Subcutaneous adipose tissue (tissue), 4 donors: ENCODE results near the gene LPCAT3. TPM values are rescaled to one million over a fixed set of nuclear protein-coding genes. Genes with fewer than 3 reads are reported as not detected.

Source experiments
- total RNA-seq, 4 donors: library from RNA; depleted of rRNA; stranded (reverse); fragments of >200 nt; gene quantifications; one replicate each; pipeline ENCODE4 v1.1.0, GENCODE V29; 2016
- TF ChIP-seq, protein P1 (sequence below): fragments of 450-650 bp; IDR thresholded peaks from one replicate; pipeline ENCODE4 v1.5.1; 2016; ENCODE audit warnings: low read depth, mild to moderate bottlenecking, control low read depth, antibody characterized with exemption, moderate library complexity

The LPCAT3 gene
- total RNA-seq, 4 donors from 2014 or later = 21.8 to 55.9 (median 27.1) TPM

DNA sequence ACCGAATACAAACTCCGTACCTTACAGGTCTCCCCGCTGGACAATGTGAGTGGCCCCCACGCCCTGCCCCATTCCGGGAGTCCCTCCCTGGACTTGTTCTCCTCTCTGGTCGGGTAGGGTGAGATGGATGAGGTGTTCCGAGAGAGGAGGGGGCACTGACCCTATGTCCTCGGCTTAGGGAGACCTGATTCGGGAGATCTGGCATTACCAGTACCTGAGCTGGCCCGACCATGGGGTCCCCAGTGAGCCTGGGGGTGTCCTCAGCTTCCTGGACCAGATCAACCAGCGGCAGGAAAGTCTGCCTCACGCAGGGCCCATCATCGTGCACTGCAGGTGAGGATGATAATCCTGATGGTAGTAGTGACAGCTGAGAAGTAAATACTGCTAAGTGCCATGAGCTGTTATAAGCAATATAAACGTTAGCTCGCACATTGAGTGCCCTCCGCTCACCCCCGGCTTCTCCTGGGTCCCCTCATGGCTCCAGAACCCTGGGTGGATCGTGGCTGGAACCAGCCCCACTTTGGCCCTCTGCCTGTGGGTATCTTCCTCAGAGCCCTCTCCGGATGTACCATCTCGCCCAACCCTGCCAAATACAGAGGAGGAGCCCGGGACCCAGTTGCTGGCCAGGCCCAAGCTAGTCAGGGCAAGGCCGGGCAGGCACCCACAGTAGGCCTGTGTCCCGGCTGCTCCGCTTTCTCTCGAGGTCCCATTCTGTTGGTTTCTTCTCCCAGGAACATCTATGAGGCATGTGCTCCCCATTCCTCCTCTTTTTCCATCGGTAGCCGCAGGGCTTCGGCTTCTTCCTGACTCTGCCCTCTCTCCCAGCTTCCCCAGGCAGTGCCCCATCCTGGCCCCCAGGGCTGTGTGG is 60.3 kb downstream of the LPCAT3 start:
- TF ChIP-seq, protein P1, sequence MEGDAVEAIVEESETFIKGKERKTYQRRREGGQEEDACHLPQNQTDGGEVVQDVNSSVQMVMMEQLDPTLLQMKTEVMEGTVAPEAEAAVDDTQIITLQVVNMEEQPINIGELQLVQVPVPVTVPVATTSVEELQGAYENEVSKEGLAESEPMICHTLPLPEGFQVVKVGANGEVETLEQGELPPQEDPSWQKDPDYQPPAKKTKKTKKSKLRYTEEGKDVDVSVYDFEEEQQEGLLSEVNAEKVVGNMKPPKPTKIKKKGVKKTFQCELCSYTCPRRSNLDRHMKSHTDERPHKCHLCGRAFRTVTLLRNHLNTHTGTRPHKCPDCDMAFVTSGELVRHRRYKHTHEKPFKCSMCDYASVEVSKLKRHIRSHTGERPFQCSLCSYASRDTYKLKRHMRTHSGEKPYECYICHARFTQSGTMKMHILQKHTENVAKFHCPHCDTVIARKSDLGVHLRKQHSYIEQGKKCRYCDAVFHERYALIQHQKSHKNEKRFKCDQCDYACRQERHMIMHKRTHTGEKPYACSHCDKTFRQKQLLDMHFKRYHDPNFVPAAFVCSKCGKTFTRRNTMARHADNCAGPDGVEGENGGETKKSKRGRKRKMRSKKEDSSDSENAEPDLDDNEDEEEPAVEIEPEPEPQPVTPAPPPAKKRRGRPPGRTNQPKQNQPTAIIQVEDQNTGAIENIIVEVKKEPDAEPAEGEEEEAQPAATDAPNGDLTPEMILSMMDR = no peak

DNA sequence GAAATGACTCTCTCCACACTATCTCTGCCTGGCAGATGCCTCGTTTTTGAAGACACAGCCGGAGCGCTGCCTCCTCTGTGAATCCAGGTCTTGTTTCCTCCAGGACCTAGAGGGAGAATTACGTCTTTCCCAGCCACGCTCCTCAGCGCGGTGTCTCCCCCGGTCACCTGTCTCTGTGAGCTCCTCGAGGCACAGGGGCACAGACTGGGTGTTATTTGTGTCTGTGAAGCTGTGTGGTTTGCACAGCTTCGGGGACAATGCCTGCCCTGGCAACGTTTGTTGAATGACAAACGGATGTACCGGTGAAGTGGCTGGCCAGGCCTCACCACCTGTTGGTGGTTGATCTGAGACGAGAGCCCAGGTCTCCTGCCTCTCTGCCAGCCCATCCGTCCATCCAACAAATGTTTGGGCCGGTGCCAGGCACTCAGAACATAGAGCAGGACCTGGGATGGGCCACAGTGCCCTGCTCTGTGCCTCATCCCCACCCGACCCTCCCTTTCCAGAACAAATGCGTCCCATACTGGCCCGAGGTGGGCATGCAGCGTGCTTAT is 61.0 kb downstream of the LPCAT3 start:
- TF ChIP-seq, protein P1 = no peak

- TF ChIP-seq, protein P1 = no peak
These were observed 62.1 kb downstream of the LPCAT3 start for GRCh38 chr12:6956021-6956727.

GRCh38 chr12:6955108-6956020 is 62.9 kb downstream of the LPCAT3 start:
- TF ChIP-seq, protein P1 = no peak

DNA sequence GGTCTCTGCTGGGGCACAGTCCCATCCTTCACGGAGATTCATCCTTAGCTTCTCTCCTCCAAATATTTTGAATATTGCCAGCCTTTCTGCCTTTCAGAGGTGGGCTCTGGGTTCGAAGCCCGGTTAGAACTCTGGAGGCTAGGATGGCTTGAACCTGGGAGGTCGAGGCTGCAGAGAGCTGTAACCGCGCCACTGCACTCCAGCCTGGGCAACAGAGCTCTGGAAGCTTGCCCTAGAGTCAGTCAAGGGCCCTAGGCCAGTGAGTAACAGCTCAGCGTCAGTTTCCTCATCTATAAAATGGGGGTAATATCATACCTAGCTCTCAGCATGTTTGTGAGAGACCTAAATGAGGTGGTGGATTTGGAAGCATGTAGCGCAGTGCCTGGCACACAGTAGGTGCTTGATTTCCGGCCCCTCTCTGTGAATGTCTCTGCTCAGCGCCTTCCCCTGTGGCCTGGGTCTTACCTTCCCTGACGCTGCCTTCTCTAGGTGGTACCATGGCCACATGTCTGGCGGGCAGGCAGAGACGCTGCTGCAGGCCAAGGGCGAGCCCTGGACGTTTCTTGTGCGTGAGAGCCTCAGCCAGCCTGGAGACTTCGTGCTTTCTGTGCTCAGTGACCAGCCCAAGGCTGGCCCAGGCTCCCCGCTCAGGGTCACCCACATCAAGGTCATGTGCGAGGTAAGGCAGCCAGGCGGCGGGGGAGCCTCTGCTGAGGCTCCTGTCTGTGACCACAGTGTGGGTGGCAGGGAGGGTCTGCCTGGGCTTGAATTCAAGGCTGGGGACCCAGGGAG is 63.8 kb downstream of the LPCAT3 start:
- TF ChIP-seq, protein P1 = no peak

DNA sequence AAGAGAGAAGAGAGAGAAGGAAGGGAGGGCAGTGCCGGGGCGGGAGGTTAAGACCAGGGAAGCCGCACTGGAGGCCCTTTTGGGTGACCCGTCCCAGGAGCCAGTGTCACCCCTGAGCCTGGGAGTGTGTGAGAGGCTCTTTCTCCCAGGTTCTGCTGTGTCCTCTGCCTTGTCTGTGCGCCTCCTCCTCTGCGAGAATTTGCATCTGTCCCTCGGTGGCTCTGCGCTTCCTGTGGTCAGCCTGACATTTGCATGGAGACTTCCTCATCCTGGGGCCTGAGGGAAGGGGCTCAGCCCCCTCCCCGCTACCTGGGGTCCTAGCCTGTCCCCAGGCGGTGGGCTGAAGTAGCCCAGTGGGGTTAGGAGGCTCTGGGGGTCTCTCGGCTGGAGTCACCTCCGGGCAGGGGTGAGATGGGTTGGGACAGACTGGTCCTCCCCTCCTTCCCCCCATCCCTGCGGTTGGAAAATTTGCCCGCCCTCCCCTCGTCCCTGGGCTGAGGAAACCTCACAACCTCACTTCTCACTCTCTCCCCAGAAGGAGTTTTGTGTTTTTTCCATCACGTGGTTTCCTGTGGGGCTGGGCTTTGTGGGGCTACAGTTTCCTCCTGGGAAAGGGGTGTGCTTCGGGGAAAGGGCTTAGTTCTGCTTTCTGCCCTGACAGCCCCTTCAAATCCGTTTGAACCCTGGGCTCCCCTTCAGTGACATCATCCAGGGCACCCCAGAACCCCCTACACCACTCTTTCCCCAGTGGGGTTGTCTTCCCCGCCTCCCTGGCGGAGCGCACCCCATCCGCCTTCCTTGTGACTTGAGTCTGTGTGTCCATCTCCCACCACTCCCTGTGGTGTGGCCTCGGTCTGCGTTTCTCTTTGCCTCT is 64.6 kb downstream of the LPCAT3 start:
- TF ChIP-seq, protein P1 = no peak
